ENCODE results near the gene ROR2.

DNA sequence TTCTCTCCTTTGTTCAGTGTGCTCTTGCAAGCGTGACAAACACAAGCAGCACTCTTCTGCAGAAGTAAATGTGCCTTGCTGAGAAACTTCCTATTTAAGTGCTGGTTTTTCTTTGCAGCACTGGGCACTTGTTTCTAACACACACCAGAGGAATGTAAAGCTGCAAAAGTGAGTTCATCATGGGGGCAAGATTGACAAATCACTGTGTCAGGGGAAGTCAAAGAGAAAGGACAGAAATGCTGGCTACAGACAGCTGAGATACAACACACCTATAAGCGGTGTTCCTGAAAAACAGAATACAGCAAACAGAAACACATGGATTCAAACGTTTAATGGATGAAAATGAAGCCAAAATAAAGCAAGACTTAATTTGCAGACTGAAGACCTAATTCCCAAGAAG is 19.6 kb downstream of the ROR2 start:
- TF ChIP-seq, protein P1, sequence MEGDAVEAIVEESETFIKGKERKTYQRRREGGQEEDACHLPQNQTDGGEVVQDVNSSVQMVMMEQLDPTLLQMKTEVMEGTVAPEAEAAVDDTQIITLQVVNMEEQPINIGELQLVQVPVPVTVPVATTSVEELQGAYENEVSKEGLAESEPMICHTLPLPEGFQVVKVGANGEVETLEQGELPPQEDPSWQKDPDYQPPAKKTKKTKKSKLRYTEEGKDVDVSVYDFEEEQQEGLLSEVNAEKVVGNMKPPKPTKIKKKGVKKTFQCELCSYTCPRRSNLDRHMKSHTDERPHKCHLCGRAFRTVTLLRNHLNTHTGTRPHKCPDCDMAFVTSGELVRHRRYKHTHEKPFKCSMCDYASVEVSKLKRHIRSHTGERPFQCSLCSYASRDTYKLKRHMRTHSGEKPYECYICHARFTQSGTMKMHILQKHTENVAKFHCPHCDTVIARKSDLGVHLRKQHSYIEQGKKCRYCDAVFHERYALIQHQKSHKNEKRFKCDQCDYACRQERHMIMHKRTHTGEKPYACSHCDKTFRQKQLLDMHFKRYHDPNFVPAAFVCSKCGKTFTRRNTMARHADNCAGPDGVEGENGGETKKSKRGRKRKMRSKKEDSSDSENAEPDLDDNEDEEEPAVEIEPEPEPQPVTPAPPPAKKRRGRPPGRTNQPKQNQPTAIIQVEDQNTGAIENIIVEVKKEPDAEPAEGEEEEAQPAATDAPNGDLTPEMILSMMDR (IDR thresholded peaks at IDR 0.05): no peak
- no peak for TF ChIP-seq EP300 (IDR thresholded peaks at IDR 0.05)
- no peak for TF ChIP-seq POLR2A (IDR thresholded peaks at IDR 0.05)
